Heart right ventricle (tissue), 16 donors: Measurements from ENCODE around the gene NRN1. TPM values are rescaled to one million over a fixed set of nuclear protein-coding genes. Genes with fewer than 3 reads are reported as not detected.
"Not testable (repeated sequence)": the region's sequence is repeated elsewhere in the genome, so short reads cannot be mapped to it uniquely, and the experiment has no call there.

ENCODE experiments used
- ATAC-seq, 8 donors: fragments of 200-7000 bp; cut with Tn5 transposase; one replicate each; pipeline ENCODE4 v1.9.1; 2020; ENCODE audit warnings: mild to moderate bottlenecking in 8 of 8, moderate library complexity in 8 of 8, moderate number of reproducible peaks in 1 of 8
- DNase-seq, 2 donors: peaks; one replicate each; pipeline ENCODE4 v3.0.0-alpha.2; 2020
- H3K27ac ChIP-seq, 10 donors: fragments of 200-600 bp; sonication (generic) in 2 of 10; one replicate each; pipeline versions ENCODE4 v1.5.0 to v1.8.0; 2020 to 2022; ENCODE audit warnings: mild to moderate bottlenecking in 3 of 10
- H3K27me3 ChIP-seq, 7 donors: fragments of 200-600 bp; one replicate each; pipeline ENCODE4 v1.8.0; 2021 to 2022; ENCODE audit warnings: mild to moderate bottlenecking in 2 of 7
- H3K36me3 ChIP-seq, 9 donors: fragments of 200-600 bp; sonication (generic) in 1 of 9; one replicate each; pipeline versions ENCODE4 v1.5.0 to v1.8.0; 2020 to 2022; ENCODE audit warnings: mild to moderate bottlenecking in 2 of 9
- H3K4me1 ChIP-seq, 9 donors: fragments of 200-600 bp; sonication (generic) in 1 of 9; one replicate each; pipeline versions ENCODE4 v1.5.0 to v1.8.0; 2020 to 2022; ENCODE audit warnings: mild to moderate bottlenecking in 4 of 9
- H3K4me3 ChIP-seq, 10 donors: fragments of 200-600 bp; sonication (generic) in 2 of 10; one replicate each; pipeline versions ENCODE4 v1.5.0 to v1.8.0; 2020 to 2022; ENCODE audit warnings: mild to moderate bottlenecking in 7 of 10, moderate library complexity in 2 of 10
- H3K9me3 ChIP-seq, 11 donors: fragments of 200-600 bp in 10 of 11; sonication (generic) in 2 of 11; one replicate each; pipeline versions ENCODE4 v1.5.0 to v1.8.0; 2013 to 2022; ENCODE audit warnings: mild to moderate bottlenecking in 2 of 11, control low read depth in 1 of 11, moderate library complexity in 1 of 11
- CTCF ChIP-seq, 9 donors: fragments of 200-600 bp; sonication (generic) in 2 of 9; IDR thresholded peaks; one replicate each; pipeline versions ENCODE4 v1.5.0 to v1.8.0; 2021 to 2022; ENCODE audit warnings: antibody characterized with exemption in 9 of 9, mild to moderate bottlenecking in 5 of 9, moderate library complexity in 1 of 9
- whole genome bisulfite sequencing, 2 donors: extraction: QIAGEN DNeasy Blood & Tissue Kit; methylation state at CpG; one replicate each; pipeline ENCODE4 v1.1.7; 2013; ENCODE audit warnings: inconsistent platforms in 1 of 2; 5-methylcytosine and 5-hydroxymethylcytosine counted together
- intact Hi-C, 10 donors: fragments of 100-400 bp; cut with DNase I; formaldehyde crosslinking; loops; one replicate each; pipeline versions ENCODE4 v1.11.1 to v1.14.2; 2022
- polyA plus RNA-seq, 2 donors: library from polyadenylated mRNA; stranded (reverse); fragments of 200-250 nt; gene quantifications; one replicate each; pipeline ENCODE4 v1.2.3, GENCODE V29; 2013
- total RNA-seq, 10 donors: library from RNA; stranded (reverse); fragmentation: NEBNext Ultra II Directional in 3 of 10; extraction: Animal tissue kit (Norgen Biotek cat#: 25700) in 3 of 10; gene quantifications; one replicate each; pipeline versions ENCODE4 v1.2.1 to v1.2.4, GENCODE V29; 2021 to 2023
- donor health status: Arrhythmogenic right ventricular cardiomyopathy.
- donor health status: ischemic (EF 13 %, LVEDD 7.1; RV severe dilation, severe dysfunction).
- donor health status: healthy with polysubstance abuse.
- donor health status: DM: no; HTN: yes; CAD: no.
- donor health status: DM: no; HTN: no; CAD: no.
- donor health status: ischemic (EF 25% LVEDD 6.9; RV normal size, moderate dysfunction).
- donor health status: ischemic (EF 25% LVEDD 5.7; RV mildly dilated, moderate dysfunction).
- donor health status: healthy.
- donor health status: DM: yes; HTN: yes; CAD: no.
- donor health status: Ischemic cardiomyopathy.
- donor health status: ischemic (EF 35%, LVEDD 5.7; RV mildly dilated, moderate dysfunction).
- donor health status: nonischemic (EF 11% LVEDD 7.7; RV severe dilation, severe dysfunction).
- donor health status: DM: yes; HTN: yes; CAD: no.
- donor health status: PGD.
- donor health status: ischemic (EF 29% LVEDD 5.4; RV normal size, mild dysfunction).
- donor health status: nonischemic (EF 23%, LVEDD 6.1; RV moderate dilation, normal function).

Gene NRN1
- total and polyA plus RNA-seq, 12 donors, result 7.1 to 24.4 (median 12.7) TPM

GRCh38 chr6:5968817-5969734, 37.6 kb downstream of the NRN1 start:
- intact Hi-C loops, result no loop called here

GRCh38 chr6:5968036-5968435, 38.7 kb downstream of the NRN1 start:
- H3K9me3 ChIP-seq, H3K4me3 ChIP-seq, intact Hi-C loops, H3K27me3 ChIP-seq, H3K27ac ChIP-seq, H3K36me3 ChIP-seq, DNase-seq, ATAC-seq: not testable (repeated sequence)
- peaks cover 0 to 15% (median 11%) of the 10 kb centered on the region in 9 donors for H3K4me1 ChIP-seq
- 91 to 93% methylated on average over 3 of the region's 3 CpGs for WGBS, 2 donors

More at GRCh38 chr6:5968817-5969734, 37.6 kb downstream of the NRN1 start:
- no peak for TF ChIP-seq CTCF (IDR thresholded peaks at IDR 0.05)
- Histone ChIP-seq H3K27me3 (peaks cover 0 to 8% (median 0%) of the 10 kb centered on the region in 7 donors), H3K4me3 (no peak overlapping the region), H3K9me3 (no peaks in the 10 kb centered on the region), H3K36me3 (no peaks in the 10 kb centered on the region), H3K27ac (peak overlapping the region in 2 of 10 donors; percentile 9 to 32), H3K4me1 (peaks cover 0 to 15% (median 11%) of the 10 kb centered on the region in 9 donors)
- DNase-seq, result peak; percentile 54 to 66
- peak; percentile 61 to 95 (median 93) for ATAC-seq
- WGBS, 2 donors, result 28 to 30% methylated on average over 11 of the region's 11 CpGs

- intact Hi-C loops, result no loop called here
- Histone ChIP-seq H3K27me3 (no peaks in the 10 kb centered on the region), H3K4me1 (peaks cover 0 to 15% (median 11%) of the 10 kb centered on the region in 9 donors), H3K36me3 (no peaks in the 10 kb centered on the region), H3K4me3 (no peak overlapping the region), H3K9me3 (peaks cover 0 to 3% (median 0%) of the 10 kb centered on the region in 11 donors), H3K27ac (no peak overlapping the region)
- ATAC-seq (no peak), DNase-seq (no peak)
- 76 to 94% methylated on average over 1 of the region's 1 CpG for WGBS, 2 donors
- TF ChIP-seq CTCF (IDR thresholded peaks at IDR 0.05), result no peak
Observed at GRCh38 chr6:5967594-5967993, 39.1 kb downstream of the NRN1 start.

- Histone ChIP-seq H3K9me3 (peaks cover 0 to 5% (median 0%) of the 10 kb centered on the region in 11 donors), H3K36me3 (no peaks in the 10 kb centered on the region), H3K4me3 (no peak overlapping the region), H3K27me3 (no peaks in the 10 kb centered on the region), H3K4me1 (no peaks in the 10 kb centered on the region), H3K27ac (no peak overlapping the region)
- no peak for DNase-seq
- WGBS, 2 donors, result 84 to 94% methylated on average over 2 of the region's 2 CpGs
- ATAC-seq, result no peak
- intact Hi-C loops, result no loop called here
- no peak for TF ChIP-seq CTCF (IDR thresholded peaks at IDR 0.05)
Observed at GRCh38 chr6:5962794-5963193, 43.9 kb downstream of the NRN1 start.

- Histone ChIP-seq H3K36me3 (no peaks in the 10 kb centered on the region), H3K4me3 (no peak overlapping the region), H3K4me1 (no peaks in the 10 kb centered on the region), H3K9me3 (peaks cover 0 to 5% (median 0%) of the 10 kb centered on the region in 11 donors), H3K27me3 (peaks cover 0 to 2% (median 0%) of the 10 kb centered on the region in 7 donors), H3K27ac (no peak overlapping the region)
- WGBS, 2 donors, result 83 to 88% methylated on average over 2 of the region's 2 CpGs
- ATAC-seq (no peak), DNase-seq (no peak)
- TF ChIP-seq CTCF (IDR thresholded peaks at IDR 0.05), result no peak
- intact Hi-C loops, result no loop called here
Observed at GRCh38 chr6:5961836-5962235, 44.9 kb downstream of the NRN1 start.
